ENCODE data around the gene POLD2.
"Not testable (repeated sequence)": the region's sequence is repeated elsewhere in the genome, so short reads cannot be mapped to it uniquely, and the experiment has no call there.

Gene POLD2

GRCh38 chr7:44123190-44124003 is at the start of gene POLD2:
POLD2 (minus strand) TSS chr7:44123548; CDS start chr7:44122053, 1,495 bp downstream.
- peak; percentile 99 for DNase-seq (ENCODE audit: low read depth)
- TF ChIP-seq MYC (IDR thresholded peaks at IDR 0.05; ENCODE audit: low read depth, low read length) (peak; percentile 99), CTCF (IDR thresholded peaks at IDR 0.05; ENCODE audit: low read depth, low read length) (no peak), POLR2A (IDR thresholded peaks at IDR 0.05; ENCODE audit: extremely low read depth, insufficient read length) (peak; percentile 89)
- TF ChIP-seq, protein P1, sequence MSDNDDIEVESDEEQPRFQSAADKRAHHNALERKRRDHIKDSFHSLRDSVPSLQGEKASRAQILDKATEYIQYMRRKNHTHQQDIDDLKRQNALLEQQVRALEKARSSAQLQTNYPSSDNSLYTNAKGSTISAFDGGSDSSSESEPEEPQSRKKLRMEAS (IDR thresholded peaks at IDR 0.05; ENCODE audit: low read depth, low read length), result peak; percentile 96
- peak within 1 kb of the TSS; percentile 98 for H3K4me3 ChIP-seq (ENCODE audit: low read depth, low read length)

- TF ChIP-seq MYC (IDR thresholded peaks at IDR 0.05; ENCODE audit: low read depth, low read length) (no peak), POLR2A (IDR thresholded peaks at IDR 0.05; ENCODE audit: extremely low read depth, insufficient read length) (no peak), CTCF (IDR thresholded peaks at IDR 0.05; ENCODE audit: low read depth, low read length) (no peak)
- TF ChIP-seq, protein P1 (IDR thresholded peaks at IDR 0.05; ENCODE audit: low read depth, low read length), result no peak
- DNase-seq (ENCODE audit: low read depth), result no peak
- H3K4me3 ChIP-seq (ENCODE audit: low read depth, low read length), result no peak overlapping the region
Observed at GRCh38 chr7:44172803-44173424, 49.6 kb upstream of the POLD2 start.

DNA sequence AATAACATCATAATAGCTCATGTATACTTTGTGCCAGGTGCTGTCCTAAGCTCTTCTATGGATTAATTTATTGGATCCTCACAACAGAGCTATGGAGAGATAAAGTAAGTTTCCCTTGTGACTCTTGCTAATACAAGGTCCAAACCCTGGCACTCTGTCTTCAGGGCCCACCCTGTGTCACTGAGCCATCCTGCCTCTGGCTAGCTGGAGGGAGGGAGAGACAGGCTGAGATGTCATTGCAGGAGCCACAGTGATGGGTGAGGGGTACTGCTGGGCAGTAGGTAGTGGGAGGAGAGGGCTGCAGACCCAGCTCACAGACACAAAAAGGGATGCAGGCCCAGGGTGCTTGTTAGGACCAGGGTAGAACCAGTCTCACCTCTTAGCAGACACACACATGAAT is 49.0 kb upstream of the POLD2 start:
- no peak for TF ChIP-seq MYC (IDR thresholded peaks at IDR 0.05; ENCODE audit: low read depth, low read length)
- TF ChIP-seq, protein P1 (IDR thresholded peaks at IDR 0.05; ENCODE audit: low read depth, low read length), result no peak
- TF ChIP-seq CTCF (IDR thresholded peaks at IDR 0.05; ENCODE audit: low read depth, low read length), result no peak
- no peak for TF ChIP-seq POLR2A (IDR thresholded peaks at IDR 0.05; ENCODE audit: extremely low read depth, insufficient read length)
- H3K4me3 ChIP-seq (ENCODE audit: low read depth, low read length), result no peak overlapping the region
- no peak for DNase-seq (ENCODE audit: low read depth)

- H3K4me3 ChIP-seq (ENCODE audit: low read depth, low read length); DNase-seq (ENCODE audit: low read depth): not testable (repeated sequence)
Observed at GRCh38 chr7:44171901-44172300, 48.6 kb upstream of the POLD2 start.

DNA sequence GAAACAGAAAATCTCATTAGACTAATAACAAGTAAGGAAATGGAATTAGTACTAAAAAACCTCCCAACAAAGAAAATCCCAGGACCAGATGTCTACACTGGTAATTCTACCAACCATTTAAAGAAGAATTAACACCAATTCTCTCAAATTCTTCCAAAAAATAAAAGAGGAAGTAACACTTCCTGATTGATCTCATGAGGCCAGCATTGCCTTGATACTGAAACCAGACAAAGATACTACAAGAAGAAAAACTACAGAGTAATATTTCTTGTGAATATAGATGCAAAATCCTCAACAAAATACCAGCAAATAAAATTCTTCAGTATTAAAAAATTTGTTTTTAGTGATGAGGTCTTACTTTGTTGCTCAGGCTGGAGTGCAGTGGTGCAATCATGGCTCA is 44.6 kb upstream of the POLD2 start:
- TF ChIP-seq CTCF (IDR thresholded peaks at IDR 0.05; ENCODE audit: low read depth, low read length), result no peak
- TF ChIP-seq MYC (IDR thresholded peaks at IDR 0.05; ENCODE audit: low read depth, low read length), result no peak
- TF ChIP-seq, protein P1 (IDR thresholded peaks at IDR 0.05; ENCODE audit: low read depth, low read length), result no peak
- no peak for TF ChIP-seq POLR2A (IDR thresholded peaks at IDR 0.05; ENCODE audit: extremely low read depth, insufficient read length)
- peak; percentile 53 for DNase-seq (ENCODE audit: low read depth)

GRCh38 chr7:44163591-44163990 is 40.2 kb upstream of the POLD2 start:
- H3K4me3 ChIP-seq (ENCODE audit: low read depth, low read length), result no peak overlapping the region
- no peak for DNase-seq (ENCODE audit: low read depth)
- TF ChIP-seq POLR2A (IDR thresholded peaks at IDR 0.05; ENCODE audit: extremely low read depth, insufficient read length), result no peak
- TF ChIP-seq, protein P1 (IDR thresholded peaks at IDR 0.05; ENCODE audit: low read depth, low read length), result no peak
- no peak for TF ChIP-seq CTCF (IDR thresholded peaks at IDR 0.05; ENCODE audit: low read depth, low read length)
- TF ChIP-seq MYC (IDR thresholded peaks at IDR 0.05; ENCODE audit: low read depth, low read length), result no peak

More for the DNA sequence above, 44.6 kb upstream of the POLD2 start:
- no peak overlapping the region for H3K4me3 ChIP-seq (ENCODE audit: low read depth, low read length)

Data from NB4 (cell line).